AG04449 (cell line): ENCODE results near the gene TNRC6B.

Experiments used
- CTCF ChIA-PET: fragments of 350-600 bp; formaldehyde crosslinking; extraction: SDS; loops from one replicate; lab custom pipeline; 2021; ENCODE audit warnings: antibody characterized with exemption; lab: Yijun Ruan, JAX
- POLR2A ChIA-PET: fragments of 400-600, 350-600 bp; formaldehyde crosslinking; extraction: SDS; loops from one replicate; lab custom pipeline; 2020; ENCODE audit warnings: antibody characterized with exemption, inconsistent platforms; lab: Yijun Ruan, JAX
- DNase-seq: peaks from one replicate; pipeline ENCODE4 v3.0.0-alpha.2; 2010; ENCODE audit warnings: low read depth, low spot score
- H3K4me3 ChIP-seq: 2 replicates; pipeline ENCODE4 v1.5.1; 2011; ENCODE audit warnings: low read depth, mild to moderate bottlenecking, control low read depth, low read length
- CTCF ChIP-seq: IDR thresholded peaks from one replicate; pipeline ENCODE4 v1.5.1; 2011; ENCODE audit warnings: mild to moderate bottlenecking, moderate library complexity, low read length, control low read depth, inconsistent platforms; ENCODE audit not compliant: insufficient read depth; ENCODE audit errors: missing control alignments

TNRC6B gene

GRCh38 chr22:40258501-40258915 is 80.8 kb downstream of the TNRC6B start:
- no peak for TF ChIP-seq CTCF

GRCh38 chr22:40261783-40262182 is 84.1 kb downstream of the TNRC6B start:
- CTCF ChIA-PET: no interaction called here

More at GRCh38 chr22:40258501-40258915, 80.8 kb downstream of the TNRC6B start:
- ChIA-PET CTCF (interaction anchor here (1.0 to 1.7 kb wide), 2 partner anchors 9 to 65 kb away, joined by 3 to 5 read pairs; no protein-coding TSS in a partner anchor), POLR2A (no interaction called here)
- no peak overlapping the region for H3K4me3 ChIP-seq
- no peak for DNase-seq

GRCh38 chr22:40263191-40263590 is 85.5 kb downstream of the TNRC6B start:
- POLR2A ChIA-PET: interaction anchor here (0.6 kb wide), 1 partner anchor 110 kb away, joined by 3 read pairs; no protein-coding TSS in a partner anchor
- no peak for TF ChIP-seq CTCF
- DNase-seq: no peak
- CTCF ChIA-PET: interaction anchor here (1.4 kb wide), 1 partner anchor 11 kb away, joined by 4 read pairs; no protein-coding TSS in a partner anchor
- H3K4me3 ChIP-seq: no peak overlapping the region

More at GRCh38 chr22:40261783-40262182, 84.1 kb downstream of the TNRC6B start:
- no peak for DNase-seq
- POLR2A ChIA-PET: no interaction called here
- TF ChIP-seq CTCF: no peak
- H3K4me3 ChIP-seq: no peak overlapping the region

- DNase-seq: no peak
- no peak overlapping the region for H3K4me3 ChIP-seq
- POLR2A ChIA-PET: no interaction called here
- no peak for TF ChIP-seq CTCF
- CTCF ChIA-PET: no interaction called here
Observed at GRCh38 chr22:40265783-40266182, 88.1 kb downstream of the TNRC6B start.

GRCh38 chr22:40270031-40270430 is 92.3 kb downstream of the TNRC6B start:
- DNase-seq: no peak
- no peak overlapping the region for H3K4me3 ChIP-seq
- CTCF ChIA-PET: no interaction called here
- POLR2A ChIA-PET: no interaction called here
- TF ChIP-seq CTCF: no peak

GRCh38 chr22:40270748-40271373 is 93.1 kb downstream of the TNRC6B start:
- CTCF ChIA-PET: interaction anchor here (1.1 kb wide), 1 partner anchor 78 kb away, joined by 4 read pairs; no protein-coding TSS in a partner anchor
- no peak for DNase-seq
- no peak overlapping the region for H3K4me3 ChIP-seq
- no peak for TF ChIP-seq CTCF
- POLR2A ChIA-PET: no interaction called here
